CD4-positive, alpha-beta T cell (primary cell): ENCODE data around the gene EEF1AKMT4. TPM values are rescaled to one million over a fixed set of nuclear protein-coding genes. Genes with fewer than 3 reads are reported as not detected.

Experiments used
- ATAC-seq: fragments of 200-7000 bp; cut with Tn5 transposase; one replicate; pipeline ENCODE4 v1.10.0; 2022; ENCODE audit warnings: mild to moderate bottlenecking; ENCODE audit not compliant: poor library complexity
- CTCF ChIA-PET: fragments of 350-600 bp; sonication (Branson Sonifier 250); formaldehyde crosslinking; loops from one replicate; lab custom pipeline; 2021; ENCODE audit warnings: antibody characterized with exemption, inconsistent platforms; lab: Charles Lee
- POLR2A ChIA-PET: fragments of 350-600 bp; sonication (Branson Sonifier 250); formaldehyde crosslinking; loops from one replicate; lab custom pipeline; 2021; ENCODE audit warnings: antibody characterized with exemption, inconsistent platforms; lab: Charles Lee
- DNase-seq, 14 experiments: peaks; one replicate each; pipeline ENCODE4 v3.0.0-alpha.2; 2013 to 2020; ENCODE audit warnings: mixed read lengths in 2 of 14
- H3K27ac ChIP-seq, 2 donors: one replicate each; pipeline versions ENCODE4 v1.5.1 to v1.7.0; 2013; ENCODE audit warnings: low read length in 2 of 2, low read depth in 1 of 2, mild to moderate bottlenecking in 1 of 2
- H3K27me3 ChIP-seq, 2 experiments: 1 replicate in 1 of 2; 2 replicates in 1 of 2; pipeline versions ENCODE4 v1.6.1 to v1.7.0; 2013; ENCODE audit warnings: low read length in 2 of 2, control low read depth in 1 of 2, mild to moderate bottlenecking in 1 of 2, moderate library complexity in 1 of 2; ENCODE audit not compliant: insufficient read depth in 2 of 2, control insufficient read depth in 1 of 2
- H3K36me3 ChIP-seq: one replicate; pipeline ENCODE4 v1.6.1; 2013; ENCODE audit warnings: low read length, control low read depth; ENCODE audit not compliant: insufficient read depth
- H3K4me1 ChIP-seq: one replicate; pipeline ENCODE4 v1.6.1; 2013; ENCODE audit warnings: low read length, control low read depth; ENCODE audit not compliant: insufficient read depth
- H3K4me3 ChIP-seq: one replicate; pipeline ENCODE4 v1.5.1; 2013; ENCODE audit warnings: mild to moderate bottlenecking, low read length, moderate library complexity
- H3K9me3 ChIP-seq, 2 experiments: 1 replicate in 1 of 2; 2 replicates in 1 of 2; pipeline versions ENCODE4 v1.6.1 to v1.7.0; 2013; ENCODE audit warnings: low read length in 2 of 2, mild to moderate bottlenecking in 2 of 2, control low read depth in 1 of 2, moderate library complexity in 1 of 2; ENCODE audit not compliant: control insufficient read depth in 1 of 2, insufficient read depth in 1 of 2
- H3K27ac Mint-ChIP-seq: one replicate; pipeline ENCODE4 v1.8.0; 2020; ENCODE audit warnings: mixed read lengths
- H3K27me3 Mint-ChIP-seq: one replicate; pipeline ENCODE4 v1.8.0; 2021; ENCODE audit warnings: mixed read lengths
- H3K36me3 Mint-ChIP-seq: one replicate; pipeline ENCODE4 v1.8.0; 2021; ENCODE audit warnings: low read depth, mixed read lengths
- H3K4me1 Mint-ChIP-seq: one replicate; pipeline ENCODE4 v1.8.0; 2021; ENCODE audit warnings: low read depth, mixed read lengths
- H3K4me3 Mint-ChIP-seq: one replicate; pipeline ENCODE4 v1.8.0; 2020; ENCODE audit warnings: mild to moderate bottlenecking, mixed read lengths
- H3K9me3 Mint-ChIP-seq: one replicate; pipeline ENCODE4 v1.8.0; 2020; ENCODE audit warnings: mixed read lengths
- CTCF ChIP-seq: fragments of 200-600 bp; IDR thresholded peaks from one replicate; pipeline ENCODE4 v1.8.0; 2022; ENCODE audit warnings: antibody characterized with exemption, mild to moderate bottlenecking
- intact Hi-C, 2 experiments: fragments of 100-400 bp; cut with DNase I in 1 of 2; cut with micrococcal nuclease in 1 of 2; formaldehyde crosslinking; loops; one replicate each; pipeline versions ENCODE4 v1.15.1 to v1.9.0; 2023 to 2025; cut with DNase I, micrococcal nuclease
- total RNA-seq, 174 experiments: library from RNA in 2 of 174; stranded (reverse) in 2 of 174; gene quantifications; one replicate each; pipeline ENCODE4 v1.2.3 and lab custom pipeline; 2021 to 2026

Gene EEF1AKMT4
- total RNA-seq, 2 experiments from 2014 or later = not detected

DNA sequence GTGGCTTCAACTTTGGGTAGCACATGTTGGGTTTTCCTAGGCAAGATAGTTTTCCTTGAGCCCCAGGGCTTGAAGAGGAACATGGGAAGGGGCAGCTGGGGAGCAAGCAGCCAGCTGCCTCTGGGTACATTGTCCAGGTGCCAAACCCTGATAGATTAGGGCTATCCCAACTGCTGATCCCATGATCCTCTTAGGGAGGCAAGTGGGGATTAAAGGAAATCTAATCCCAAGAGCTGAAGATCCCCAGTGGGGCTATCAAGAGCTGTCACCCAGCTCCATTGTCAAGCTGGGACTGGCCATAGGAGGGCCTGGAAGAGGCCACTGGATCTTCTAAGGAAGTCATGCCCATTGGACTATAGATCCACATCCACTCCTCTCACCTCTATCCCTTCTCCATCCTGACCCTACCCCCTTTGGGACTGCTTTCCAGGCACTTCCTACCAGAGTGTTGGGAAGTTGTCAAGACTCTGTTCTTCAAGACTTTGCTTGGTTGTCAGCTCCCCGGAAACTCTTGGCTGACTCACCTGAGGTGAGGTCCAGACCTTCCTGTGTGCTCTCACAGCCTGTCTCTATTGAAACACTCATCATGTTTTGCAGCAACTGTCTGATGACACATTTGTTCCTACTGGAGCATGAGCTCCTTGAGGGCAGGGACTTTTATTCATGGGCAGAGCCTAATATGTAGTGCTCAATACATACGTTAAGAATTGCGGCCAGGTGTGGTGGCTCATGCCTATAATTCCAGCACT is 6.0 kb downstream of the EEF1AKMT4 start:
- DNase-seq (no peak), ATAC-seq (no peak)
- no peak overlapping the region for H3K4me3 Mint-ChIP-seq
- no peaks in the 10 kb centered on the region for H3K9me3 Mint-ChIP-seq
- Histone ChIP-seq H3K27ac (no peak overlapping the region), H3K4me3 (no peak overlapping the region), H3K36me3 (no peaks in the 10 kb centered on the region), H3K4me1 (peaks cover 8% of the 10 kb centered on the region), H3K9me3 (peaks cover 0 to 4% of the 10 kb centered on the region in 2 experiments), H3K27me3 (peaks cover 3 to 4% of the 10 kb centered on the region in 2 experiments)
- no peak for TF ChIP-seq CTCF
- H3K36me3 Mint-ChIP-seq = no peaks in the 10 kb centered on the region
- H3K27ac Mint-ChIP-seq = no peak overlapping the region
- intact Hi-C loops = no loop called here
- H3K27me3 Mint-ChIP-seq = peaks cover 16% of the 10 kb centered on the region
- ChIA-PET CTCF (interaction anchor here (1.0 kb wide), 1 partner anchor 28 kb away, joined by 6 read pairs; no protein-coding TSS in a partner anchor), POLR2A (interaction anchor here (0.7 kb wide), 1 partner anchor 707 kb away, joined by 3 read pairs; no protein-coding TSS in a partner anchor)
- H3K4me1 Mint-ChIP-seq = peaks cover 5% of the 10 kb centered on the region

DNA sequence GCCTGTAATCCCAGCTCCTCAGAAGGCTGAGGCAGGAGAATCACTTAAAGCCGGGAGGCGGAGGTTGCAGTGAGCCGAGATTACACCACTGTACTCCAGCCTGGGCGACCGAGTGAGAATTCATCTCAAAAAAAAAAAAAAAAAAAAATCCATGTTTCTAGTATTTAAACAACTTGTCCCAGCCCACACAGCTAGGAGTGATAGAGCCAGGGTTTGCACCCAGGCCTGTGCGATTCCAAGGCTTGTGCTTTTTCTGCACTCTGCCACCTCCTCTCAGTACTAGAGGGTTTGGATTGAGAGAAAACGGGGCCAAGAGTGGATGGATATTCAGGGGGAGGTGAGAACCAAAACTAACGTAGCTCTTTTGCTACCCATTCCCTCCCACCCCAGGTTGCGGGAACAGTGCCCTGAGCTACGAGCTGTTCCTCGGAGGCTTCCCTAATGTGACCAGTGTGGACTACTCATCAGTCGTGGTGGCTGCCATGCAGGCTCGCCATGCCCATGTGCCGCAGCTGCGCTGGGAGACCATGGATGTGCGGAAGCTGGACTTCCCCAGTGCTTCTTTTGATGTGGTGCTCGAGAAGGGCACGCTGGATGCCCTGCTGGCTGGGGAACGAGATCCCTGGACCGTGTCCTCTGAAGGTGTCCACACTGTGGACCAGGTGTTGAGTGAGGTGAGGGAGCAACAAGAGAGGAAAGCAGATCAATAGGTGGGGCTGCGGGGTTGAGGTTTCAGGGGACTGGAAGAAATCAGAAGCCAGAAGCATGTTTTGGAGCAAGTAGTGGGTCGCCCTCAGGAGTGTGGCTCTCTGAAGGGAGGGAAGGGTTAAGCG is 7.8 kb downstream of the EEF1AKMT4 start:
- H3K36me3 ChIP-seq = no peaks in the 10 kb centered on the region
- Mint-ChIP-seq H3K36me3 (no peaks in the 10 kb centered on the region), H3K27ac (no peak overlapping the region), H3K9me3 (no peaks in the 10 kb centered on the region), H3K4me1 (peaks cover 13% of the 10 kb centered on the region), H3K27me3 (peaks cover 26% of the 10 kb centered on the region), H3K4me3 (peak overlapping the region; percentile 2)
- no peak for TF ChIP-seq CTCF
- H3K27ac ChIP-seq = no peak overlapping the region
- peaks cover 0 to 11% of the 10 kb centered on the region in 2 experiments for H3K9me3 ChIP-seq
- H3K4me3 ChIP-seq = no peak overlapping the region
- DNase-seq (no peak), ATAC-seq (no peak)
- peaks cover 19% of the 10 kb centered on the region for H3K4me1 ChIP-seq
- intact Hi-C loops = no loop called here
- H3K27me3 ChIP-seq = peaks cover 10 to 13% of the 10 kb centered on the region in 2 experiments
- CTCF ChIA-PET = interaction anchor here (1.0 kb wide), 2 partner anchors 30 to 362 kb away, joined by 3 read pairs; no protein-coding TSS in a partner anchor
- POLR2A ChIA-PET = no interaction called here

- no peaks in the 10 kb centered on the region for H3K9me3 Mint-ChIP-seq
- Histone ChIP-seq H3K4me3 (no peak overlapping the region), H3K4me1 (peaks cover 29% of the 10 kb centered on the region), H3K9me3 (peaks cover 0 to 12% of the 10 kb centered on the region in 2 experiments), H3K27ac (no peak overlapping the region), H3K27me3 (peaks cover 21 to 26% of the 10 kb centered on the region in 2 experiments), H3K36me3 (no peaks in the 10 kb centered on the region)
- H3K27me3 Mint-ChIP-seq = peaks cover 37% of the 10 kb centered on the region
- H3K4me3 Mint-ChIP-seq = peak overlapping the region; percentile 67
- no peak for TF ChIP-seq CTCF
- POLR2A ChIA-PET = no interaction called here
- no peak for DNase-seq
- CTCF ChIA-PET = no interaction called here
- H3K36me3 Mint-ChIP-seq = no peaks in the 10 kb centered on the region
- peaks cover 17% of the 10 kb centered on the region for H3K4me1 Mint-ChIP-seq
- intact Hi-C loops = no loop called here
- no peak for ATAC-seq
- no peak overlapping the region for H3K27ac Mint-ChIP-seq
Measured at GRCh38 chr3:184258926-184259325, 9.5 kb downstream of the EEF1AKMT4 start.
